Caco-2 (cell line): ENCODE measurements around the gene EXOC3. TPM values are rescaled to one million over a fixed set of nuclear protein-coding genes. Genes with fewer than 3 reads are reported as not detected.

ENCODE experiments used
- BruUV-seq: library from RNA; stranded (reverse); fragments of 400-500 nt; replicated peaks from 2 replicates; lab custom pipeline; 2021; lab: Mats Ljungman, UMichigan
- CTCF ChIA-PET: fragments of 300-600 bp; sonication (Branson Sonifier 250); formaldehyde crosslinking; loops from one replicate; lab custom pipeline; 2022; ENCODE audit warnings: antibody characterized with exemption; lab: Charles Lee
- POLR2A ChIA-PET: fragments of 300-600 bp; sonication (Branson Sonifier 250); formaldehyde crosslinking; loops from one replicate; lab custom pipeline; 2022; ENCODE audit warnings: antibody characterized with exemption; lab: Charles Lee
- DNase-seq, 2 experiments: peaks; one replicate each; pipeline versions ENCODE4 v3.0.0 to v3.0.0-alpha.2; 2020 to 2022
- H3K27me3 ChIP-seq: replicated peaks from 2 replicates; pipeline ENCODE4 v1.6.0; 2011; ENCODE audit warnings: low read length; ENCODE audit not compliant: control insufficient read depth, insufficient read depth
- H3K36me3 ChIP-seq: 2 replicates; pipeline ENCODE4 v1.5.1; 2011; ENCODE audit warnings: low read length; ENCODE audit not compliant: control insufficient read depth, insufficient read depth
- H3K4me1 ChIP-seq: fragments of 250-450 bp; sonication (Bioruptor Pico); 2 replicates; pipeline ENCODE4 v1.5.1; 2020; ENCODE audit warnings: mild to moderate bottlenecking
- H3K4me3 ChIP-seq: 2 replicates; pipeline ENCODE4 v1.5.1; 2011; ENCODE audit warnings: low read depth, mild to moderate bottlenecking, control low read depth, low read length
- H3K9me3 ChIP-seq: fragments of 250-450 bp; sonication (Bioruptor Pico); 2 replicates; pipeline ENCODE4 v1.5.1; 2020; ENCODE audit warnings: mild to moderate bottlenecking, moderate library complexity
- H3K27ac Mint-ChIP-seq: one replicate; pipeline ENCODE4 v1.8.0; 2022; ENCODE audit warnings: mixed read lengths; ENCODE audit not compliant: unreplicated experiment
- H3K27me3 Mint-ChIP-seq: one replicate; pipeline ENCODE4 v1.8.0; 2022; ENCODE audit warnings: mixed read lengths; ENCODE audit not compliant: insufficient read depth, unreplicated experiment
- H3K36me3 Mint-ChIP-seq: one replicate; pipeline ENCODE4 v1.8.0; 2022; ENCODE audit warnings: mild to moderate bottlenecking, mixed read lengths; ENCODE audit not compliant: insufficient read depth, unreplicated experiment
- H3K4me1 Mint-ChIP-seq: one replicate; pipeline ENCODE4 v1.8.0; 2022; ENCODE audit warnings: low read depth, mixed read lengths; ENCODE audit not compliant: unreplicated experiment
- H3K4me3 Mint-ChIP-seq: one replicate; pipeline ENCODE4 v1.8.0; 2022; ENCODE audit warnings: mild to moderate bottlenecking, moderate library complexity, mixed read lengths; ENCODE audit not compliant: unreplicated experiment
- H3K9me3 Mint-ChIP-seq: one replicate; pipeline ENCODE4 v1.8.0; 2022; ENCODE audit warnings: mixed read lengths; ENCODE audit not compliant: unreplicated experiment
- intact Hi-C: fragments of 100-400 bp; cut with micrococcal nuclease; formaldehyde crosslinking; loops from one replicate; pipeline ENCODE4 v1.10.0; 2022; ENCODE audit not compliant: unreplicated experiment
- total RNA-seq: library from RNA; stranded (reverse); gene quantifications from 2 replicates; pipeline ENCODE4 v1.2.3, GENCODE V29; 2022
- TF ChIP-seq, protein P1 (sequence below), 2 experiments: fragments of 200-600 bp in 1 of 2; IDR thresholded peaks; 1 replicate in 1 of 2; 2 replicates in 1 of 2; pipeline versions ENCODE4 v1.5.1 to v1.8.0; 2011 to 2022; ENCODE audit warnings: antibody characterized with exemption in 1 of 2, control low read depth in 1 of 2, inconsistent platforms in 1 of 2, low read depth in 1 of 2, low read length in 1 of 2, mild to moderate bottlenecking in 1 of 2, moderate library complexity in 1 of 2; ENCODE audit not compliant: insufficient read depth in 1 of 2, severe bottlenecking in 1 of 2, unreplicated experiment in 1 of 2

Gene EXOC3
- total RNA-seq, 1 experiment from 2014 or later, result 44.5 TPM

DNA sequence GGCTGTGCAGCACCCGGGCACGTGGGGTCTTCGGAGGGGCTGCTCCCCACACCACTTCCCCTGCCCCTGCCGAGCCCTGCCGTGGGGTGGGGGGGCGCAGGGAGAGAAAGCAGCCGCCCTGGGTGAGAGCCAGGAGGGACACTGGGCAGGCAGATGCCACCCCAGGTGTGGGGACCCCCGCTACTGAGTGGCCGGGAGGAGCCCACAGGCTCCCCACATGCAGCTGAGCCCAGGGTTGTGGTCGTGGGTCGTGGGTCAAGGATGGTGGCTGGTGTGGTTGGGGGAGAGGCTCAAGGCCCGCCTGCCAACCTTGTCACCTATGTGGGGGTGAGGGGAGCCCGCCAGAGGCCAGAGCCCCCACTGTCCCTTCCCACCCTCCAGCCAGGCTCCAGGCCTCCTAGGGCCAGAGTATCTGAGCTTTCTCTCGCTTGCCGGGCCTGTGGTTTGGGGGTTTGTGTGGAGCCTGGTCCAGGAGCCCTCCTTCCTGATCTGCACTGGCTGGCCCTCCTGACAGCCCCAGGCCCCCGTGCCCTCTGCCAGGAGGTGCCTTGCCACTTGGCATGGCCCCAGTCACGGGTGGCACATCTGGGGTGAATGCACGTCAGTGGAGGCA is 35.5 kb downstream of the EXOC3 start:
- H3K4me3 Mint-ChIP-seq, result no peak overlapping the region
- no peaks in the 10 kb centered on the region for H3K27me3 ChIP-seq
- ChIA-PET POLR2A (no interaction called here), CTCF (no interaction called here)
- no peaks in the 10 kb centered on the region for H3K9me3 ChIP-seq
- H3K36me3 ChIP-seq, result no peaks in the 10 kb centered on the region
- TF ChIP-seq, protein P1, sequence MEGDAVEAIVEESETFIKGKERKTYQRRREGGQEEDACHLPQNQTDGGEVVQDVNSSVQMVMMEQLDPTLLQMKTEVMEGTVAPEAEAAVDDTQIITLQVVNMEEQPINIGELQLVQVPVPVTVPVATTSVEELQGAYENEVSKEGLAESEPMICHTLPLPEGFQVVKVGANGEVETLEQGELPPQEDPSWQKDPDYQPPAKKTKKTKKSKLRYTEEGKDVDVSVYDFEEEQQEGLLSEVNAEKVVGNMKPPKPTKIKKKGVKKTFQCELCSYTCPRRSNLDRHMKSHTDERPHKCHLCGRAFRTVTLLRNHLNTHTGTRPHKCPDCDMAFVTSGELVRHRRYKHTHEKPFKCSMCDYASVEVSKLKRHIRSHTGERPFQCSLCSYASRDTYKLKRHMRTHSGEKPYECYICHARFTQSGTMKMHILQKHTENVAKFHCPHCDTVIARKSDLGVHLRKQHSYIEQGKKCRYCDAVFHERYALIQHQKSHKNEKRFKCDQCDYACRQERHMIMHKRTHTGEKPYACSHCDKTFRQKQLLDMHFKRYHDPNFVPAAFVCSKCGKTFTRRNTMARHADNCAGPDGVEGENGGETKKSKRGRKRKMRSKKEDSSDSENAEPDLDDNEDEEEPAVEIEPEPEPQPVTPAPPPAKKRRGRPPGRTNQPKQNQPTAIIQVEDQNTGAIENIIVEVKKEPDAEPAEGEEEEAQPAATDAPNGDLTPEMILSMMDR (IDR thresholded peaks at IDR 0.05; ENCODE audit: insufficient read depth in 1 of 2, low read depth in 1 of 2, low read length in 1 of 2, severe bottlenecking in 1 of 2, unreplicated experiment in 1 of 2), result no peak
- no peaks in the 10 kb centered on the region for H3K27me3 Mint-ChIP-seq
- H3K36me3 Mint-ChIP-seq, result peaks cover 11% of the 10 kb centered on the region
- no peak overlapping the region for H3K27ac Mint-ChIP-seq
- BruUV-seq, result no TSS peak
- H3K4me1 ChIP-seq, result no peaks in the 10 kb centered on the region
- H3K4me3 ChIP-seq, result no peak overlapping the region
- DNase-seq, result no peak
- H3K9me3 Mint-ChIP-seq, result no peaks in the 10 kb centered on the region
- H3K4me1 Mint-ChIP-seq, result peaks cover 7% of the 10 kb centered on the region
- intact Hi-C loops, result no loop called here

GRCh38 chr5:478982-479535 is 36.1 kb downstream of the EXOC3 start:
- no peaks in the 10 kb centered on the region for H3K4me1 ChIP-seq
- Mint-ChIP-seq H3K27ac (no peak overlapping the region), H3K4me1 (peaks cover 2% of the 10 kb centered on the region), H3K36me3 (peaks cover 11% of the 10 kb centered on the region), H3K4me3 (no peak overlapping the region), H3K9me3 (no peaks in the 10 kb centered on the region), H3K27me3 (no peaks in the 10 kb centered on the region)
- H3K4me3 ChIP-seq, result no peak overlapping the region
- no peaks in the 10 kb centered on the region for H3K27me3 ChIP-seq
- ChIA-PET CTCF (no interaction called here), POLR2A (no interaction called here)
- TF ChIP-seq, protein P1 (IDR thresholded peaks at IDR 0.05; ENCODE audit: insufficient read depth in 1 of 2, low read depth in 1 of 2, low read length in 1 of 2, severe bottlenecking in 1 of 2, unreplicated experiment in 1 of 2), result no peak
- BruUV-seq, result no TSS peak
- H3K9me3 ChIP-seq, result no peaks in the 10 kb centered on the region
- DNase-seq, result no peak
- intact Hi-C loops, result no loop called here
- no peaks in the 10 kb centered on the region for H3K36me3 ChIP-seq

DNA sequence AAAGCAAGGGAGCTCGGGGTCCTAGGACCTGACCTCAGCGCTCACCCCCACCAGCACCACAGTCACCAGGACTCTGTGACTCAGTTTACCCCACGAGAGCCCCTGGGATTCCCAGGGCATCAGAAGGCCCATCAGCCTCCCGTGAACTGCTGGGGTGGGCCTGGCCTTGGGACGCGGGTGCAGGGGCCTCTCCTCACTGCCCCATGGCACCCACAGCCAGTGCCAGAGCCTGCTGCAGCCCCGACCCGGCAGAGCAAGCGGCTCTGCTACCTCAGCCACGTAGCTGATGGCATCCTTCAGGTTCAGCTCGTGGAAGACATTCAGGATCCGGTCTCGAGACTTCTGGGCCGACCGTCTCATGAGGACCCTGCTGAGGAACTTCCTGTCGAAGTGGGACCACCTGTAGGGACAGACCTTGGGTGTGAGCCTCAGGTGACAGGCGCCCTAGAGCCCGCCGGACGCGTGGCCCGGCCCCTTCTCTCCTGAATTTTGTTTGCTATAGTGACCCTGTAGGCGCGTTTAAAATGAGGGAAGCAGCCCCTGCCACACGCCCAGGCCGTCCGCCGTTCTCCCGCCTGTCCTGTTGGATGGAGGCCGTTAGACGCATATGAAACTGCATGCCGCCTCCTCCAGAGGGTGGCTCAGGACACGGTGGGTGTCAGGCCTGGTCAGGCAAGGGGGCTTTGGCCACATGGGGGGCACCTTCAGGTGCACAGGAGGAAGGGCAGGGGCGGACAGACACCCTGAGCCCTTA is 36.8 kb downstream of the EXOC3 start:
- intact Hi-C loops, result no loop called here
- CTCF ChIA-PET, result no interaction called here

More for the DNA sequence above, 36.8 kb downstream of the EXOC3 start:
- H3K27ac Mint-ChIP-seq, result no peak overlapping the region
- H3K9me3 ChIP-seq, result no peaks in the 10 kb centered on the region
- no TSS peak for BruUV-seq
- peaks cover 11% of the 10 kb centered on the region for H3K36me3 Mint-ChIP-seq
- H3K4me3 Mint-ChIP-seq, result no peak overlapping the region
- no peaks in the 10 kb centered on the region for H3K36me3 ChIP-seq
- POLR2A ChIA-PET, result no interaction called here
- H3K9me3 Mint-ChIP-seq, result no peaks in the 10 kb centered on the region
- H3K27me3 ChIP-seq, result no peaks in the 10 kb centered on the region
- H3K4me1 ChIP-seq, result no peaks in the 10 kb centered on the region
- no peaks in the 10 kb centered on the region for H3K4me1 Mint-ChIP-seq
- TF ChIP-seq, protein P1 (IDR thresholded peaks at IDR 0.05; ENCODE audit: insufficient read depth in 1 of 2, low read depth in 1 of 2, low read length in 1 of 2, severe bottlenecking in 1 of 2, unreplicated experiment in 1 of 2), result no peak
- no peak for DNase-seq
- H3K4me3 ChIP-seq, result no peak overlapping the region
- no peaks in the 10 kb centered on the region for H3K27me3 Mint-ChIP-seq
